Measurements from ENCODE around the gene ZC3H18.

The ZC3H18 gene

DNA sequence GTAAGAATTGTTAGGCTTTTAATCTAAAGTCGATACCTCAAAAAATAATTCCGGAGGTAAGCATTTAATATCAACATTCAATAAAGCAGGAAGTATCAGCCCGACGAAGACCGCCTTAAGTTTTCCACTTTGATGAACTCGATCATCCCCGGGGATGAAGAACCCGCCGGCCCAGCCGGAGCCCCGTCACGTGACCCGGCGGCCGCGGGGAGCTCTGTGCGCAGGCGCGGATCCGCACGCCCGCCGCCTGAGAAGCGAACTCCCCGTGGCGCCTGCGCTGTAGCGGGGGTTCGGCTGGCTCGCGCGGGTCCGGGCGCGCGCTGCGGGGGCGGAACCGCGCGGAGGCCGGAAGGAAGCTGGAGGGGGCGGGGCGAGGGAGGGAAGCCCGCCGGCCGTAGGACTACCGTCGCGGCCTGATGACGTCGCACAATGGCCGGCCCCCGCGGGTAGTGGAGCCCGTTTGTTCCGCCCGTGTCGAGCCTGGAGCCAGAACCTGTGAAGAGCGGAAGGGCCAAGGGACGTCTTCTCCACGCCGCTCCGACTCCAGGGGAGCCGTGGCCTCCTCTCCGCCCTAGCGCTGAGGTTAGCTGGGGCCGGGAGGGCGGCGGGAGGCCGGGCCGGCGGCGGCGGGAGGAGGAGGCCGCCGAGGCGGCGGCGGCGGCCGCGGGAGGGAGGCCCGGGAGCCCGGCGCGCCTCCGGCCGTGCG, at the start of gene ZC3H18:
TSS of gene ZC3H18 (plus strand) at position 419 of the 706 bp plus-strand sequence. CDS start 6,721 bp downstream, outside the sequence.
- peak; percentile 94 to 95 for DNase-seq (ENCODE audit: low read depth in 1 of 2, low spot score in 1 of 2)

DNA sequence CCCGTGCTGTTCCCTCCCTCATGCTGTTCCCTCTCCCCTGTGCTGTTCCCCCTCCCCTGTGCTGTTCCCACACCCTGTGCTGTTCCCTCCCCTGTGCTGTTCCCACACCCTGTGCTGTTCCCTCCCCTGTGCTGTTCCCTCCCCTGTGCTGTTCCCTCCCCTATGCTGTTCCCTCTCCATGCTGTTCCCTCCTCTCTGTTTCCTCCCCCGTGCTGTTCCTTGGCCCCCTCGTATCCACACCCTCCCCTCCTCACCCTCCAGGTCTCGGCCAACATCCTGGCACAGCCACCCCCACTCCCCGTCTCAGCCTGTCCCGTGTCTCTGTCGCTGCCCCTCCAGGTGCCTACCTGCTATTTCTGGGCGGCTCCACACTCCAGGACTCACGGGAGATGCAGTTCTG, 48.5 kb upstream of the ZC3H18 start:
- DNase-seq (ENCODE audit: low read depth in 1 of 2, low spot score in 1 of 2), result no peak

DNA sequence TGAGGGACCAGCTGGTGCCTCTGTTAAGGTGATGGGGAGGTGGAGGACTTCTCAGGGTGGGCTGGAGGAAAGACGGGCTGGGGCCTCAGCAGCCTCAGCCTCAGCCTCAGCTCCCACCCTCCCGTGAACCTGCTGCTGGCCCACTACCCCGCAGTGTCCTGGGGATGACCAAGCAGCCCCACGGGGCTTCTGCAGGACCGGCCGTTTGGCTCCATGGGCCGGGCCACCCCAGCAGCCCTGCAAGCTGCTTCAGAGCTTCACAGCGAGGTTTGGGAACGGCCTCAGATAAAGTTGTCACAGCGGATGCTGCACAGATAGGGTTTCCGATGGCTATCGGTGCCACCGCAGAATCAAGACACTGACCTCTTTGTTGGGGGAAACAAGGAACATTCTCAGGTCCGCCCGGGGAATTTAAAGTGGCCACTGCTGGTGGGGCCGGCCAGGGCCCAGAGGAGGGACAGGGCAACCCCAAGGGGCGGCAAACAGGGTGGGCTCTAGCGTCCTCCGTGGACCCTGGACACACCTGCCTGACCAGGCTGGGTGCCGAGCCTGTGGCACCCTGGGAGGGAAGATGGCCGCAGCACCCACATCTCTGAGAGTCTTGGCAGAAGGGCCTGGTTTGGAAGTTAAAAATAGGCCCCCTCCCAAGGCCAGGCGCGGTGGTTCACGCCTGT, 47.8 kb upstream of the ZC3H18 start:
- no peak for DNase-seq (ENCODE audit: low read depth in 1 of 2, low spot score in 1 of 2)

DNA sequence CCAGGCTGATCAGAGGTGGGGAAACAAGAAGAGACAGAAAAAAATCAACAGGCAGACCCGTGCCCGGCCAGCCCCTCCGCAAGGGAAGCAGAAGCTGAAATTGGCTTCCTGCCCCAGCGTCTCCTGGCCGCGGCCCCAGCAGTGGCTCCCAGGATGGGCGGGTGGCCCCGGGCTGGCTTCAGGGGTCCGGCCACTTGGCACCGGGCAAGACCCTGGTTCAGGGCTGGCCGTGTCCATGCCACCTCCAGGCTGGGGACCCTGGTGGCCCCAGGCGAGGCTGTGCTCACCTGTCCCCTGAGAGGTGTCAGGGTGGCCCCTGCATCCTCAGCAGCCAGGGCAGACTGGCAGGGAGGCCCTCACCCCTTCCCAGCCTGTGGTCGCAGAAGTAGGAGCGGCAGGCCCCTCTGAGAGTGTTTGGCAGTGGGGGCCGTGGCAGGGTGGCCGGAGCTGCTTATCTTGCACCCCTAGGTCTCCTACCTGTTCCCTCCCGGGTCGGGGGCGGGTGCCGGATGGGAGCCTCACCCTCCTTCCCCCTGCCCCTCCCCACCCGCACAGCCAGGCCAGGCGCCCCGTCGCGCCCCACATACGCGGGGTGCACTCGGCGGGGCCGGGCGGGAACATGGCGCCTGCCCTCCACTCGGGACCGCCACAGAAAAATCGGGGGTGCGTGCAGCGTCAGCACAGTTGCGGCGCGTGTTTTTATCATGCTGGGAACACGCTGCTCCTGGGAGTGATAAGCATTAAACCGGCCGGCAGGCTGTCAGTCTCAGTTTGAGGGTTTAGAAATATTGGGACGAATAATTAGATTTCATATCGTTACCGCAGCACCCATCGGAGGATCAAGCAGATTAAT, 46.7 kb upstream of the ZC3H18 start:
- DNase-seq (ENCODE audit: low read depth in 1 of 2, low spot score in 1 of 2), result no peak

DNA sequence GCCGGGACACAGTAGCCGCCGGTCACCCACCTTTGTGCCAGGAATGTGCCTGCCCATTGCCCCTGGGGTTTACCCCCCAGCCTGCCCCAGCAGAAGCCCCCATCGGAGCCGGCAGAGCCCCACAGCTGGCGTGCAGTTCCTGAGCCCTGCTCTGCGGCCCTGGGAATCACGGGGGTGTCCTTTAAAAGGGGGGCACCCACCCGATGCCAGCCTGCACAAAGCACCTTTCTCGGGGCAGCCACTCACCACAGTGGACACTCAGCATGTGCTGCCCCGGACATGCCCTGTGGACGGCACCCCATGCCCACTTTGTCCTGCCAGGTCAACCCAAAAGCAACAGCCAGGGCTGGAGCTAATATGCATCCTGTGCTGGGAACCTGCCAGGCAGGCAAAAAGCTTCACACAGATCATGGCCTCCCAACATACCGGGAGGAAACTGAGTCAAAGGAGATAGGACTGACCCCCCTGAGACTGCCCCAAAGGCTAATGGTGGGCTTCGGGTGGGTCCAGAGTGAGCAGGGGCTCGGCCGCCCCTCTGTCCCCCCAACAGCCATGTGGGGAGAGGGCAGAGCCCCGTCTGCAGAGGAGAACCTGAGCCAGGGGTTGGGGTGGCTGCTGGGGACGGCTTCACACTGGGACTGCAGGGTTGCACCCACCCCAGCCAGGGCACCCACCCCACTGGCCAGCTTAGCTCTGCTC, 45.8 kb upstream of the ZC3H18 start:
- no peak for DNase-seq (ENCODE audit: low read depth in 1 of 2, low spot score in 1 of 2)

DNA sequence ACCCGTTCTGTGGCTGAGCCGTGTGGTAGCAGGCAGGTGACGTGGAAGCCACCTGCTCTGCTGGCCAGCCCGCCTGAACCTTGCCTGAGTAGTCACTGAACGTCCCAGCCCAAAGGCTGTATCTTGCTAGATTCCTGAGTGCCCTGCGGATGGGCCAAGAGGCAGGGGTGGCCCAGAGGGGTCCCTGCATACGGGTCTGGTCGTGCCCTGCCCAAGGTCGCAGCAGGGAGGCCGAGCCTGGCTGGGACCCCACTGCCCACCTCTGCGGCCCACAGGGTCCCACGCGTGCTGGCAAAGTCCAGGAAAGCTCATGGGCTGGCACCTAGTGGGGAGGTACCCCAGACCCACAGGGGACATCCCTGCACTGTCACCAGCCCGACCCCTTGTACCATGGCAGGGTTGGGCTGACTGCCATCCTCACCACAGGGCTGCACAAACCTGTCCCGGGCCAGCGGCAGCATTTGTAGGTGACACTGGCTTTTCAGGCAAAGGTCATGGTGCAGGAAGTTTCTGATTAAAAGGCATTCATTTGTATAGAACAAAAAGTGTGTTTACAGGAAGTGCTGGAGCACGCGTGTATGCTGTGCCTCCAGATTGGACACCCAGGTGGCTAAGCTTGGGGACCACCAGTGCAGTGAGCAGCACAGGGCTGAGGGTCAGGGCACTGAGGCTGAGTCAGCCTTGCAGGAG, 45.1 kb upstream of the ZC3H18 start:
- no peak for DNase-seq (ENCODE audit: low read depth in 1 of 2, low spot score in 1 of 2)

DNA sequence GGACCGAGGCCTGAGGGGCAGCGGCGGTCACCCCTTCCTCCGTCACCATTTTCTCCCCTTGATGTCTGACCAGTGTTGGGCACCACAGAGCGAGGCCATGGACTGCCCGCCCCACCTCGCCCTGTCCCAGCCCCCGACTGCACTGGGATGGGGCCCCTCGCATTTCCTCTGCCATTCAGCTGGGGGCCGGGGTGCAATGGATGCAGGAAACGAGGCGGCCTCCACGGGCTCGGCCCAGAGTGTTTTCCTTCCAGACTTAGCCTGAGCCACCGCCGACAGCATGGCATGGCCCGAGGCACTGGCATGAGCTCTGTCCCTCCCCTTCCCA, 44.6 kb upstream of the ZC3H18 start:
- no peak for DNase-seq (ENCODE audit: low read depth in 1 of 2, low spot score in 1 of 2)

DNA sequence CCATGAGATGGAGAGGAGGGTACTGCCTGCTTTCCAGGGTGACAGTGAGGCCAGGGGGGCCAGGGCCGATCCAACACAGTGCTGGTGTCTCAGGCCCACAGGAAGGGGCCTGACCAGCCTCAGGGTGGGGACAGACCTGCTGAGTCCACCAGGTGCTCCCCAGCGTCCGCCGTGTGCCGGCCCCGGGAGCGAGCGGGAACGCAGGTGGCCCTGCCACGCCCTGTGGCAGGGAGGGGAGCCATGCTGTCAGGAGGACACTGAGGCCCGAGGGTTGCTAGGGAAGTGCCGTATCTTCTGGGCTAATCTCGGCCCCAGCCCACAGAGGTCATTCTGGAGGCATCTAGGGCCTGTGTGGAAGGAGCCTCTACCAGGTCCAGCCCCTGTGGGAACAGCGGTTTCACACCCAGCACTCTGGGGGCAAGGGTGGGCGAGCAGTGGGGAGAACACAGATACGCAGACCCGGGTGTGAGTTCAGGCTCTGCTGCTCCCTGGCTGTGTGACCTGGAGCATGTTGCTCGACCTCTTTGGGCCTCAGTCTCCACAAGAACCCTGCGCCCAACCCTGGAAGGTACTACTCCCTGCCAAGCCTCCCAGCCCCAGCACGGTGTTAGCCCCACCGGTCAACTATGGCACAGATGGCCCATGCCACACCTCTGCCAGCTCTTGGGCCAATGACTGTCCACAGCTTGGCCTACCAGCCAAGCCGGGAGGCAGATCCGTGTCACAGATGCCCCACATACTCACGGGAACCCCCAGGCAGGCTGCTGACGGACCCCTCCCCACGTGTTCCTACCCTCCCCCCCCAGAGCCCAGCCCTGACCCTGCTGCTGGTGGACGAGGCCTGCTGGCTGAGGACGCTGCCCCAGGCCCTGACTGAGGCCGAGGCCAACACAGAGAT, 43.9 kb upstream of the ZC3H18 start:
- no peak for DNase-seq (ENCODE audit: low read depth in 1 of 2, low spot score in 1 of 2)

DNA sequence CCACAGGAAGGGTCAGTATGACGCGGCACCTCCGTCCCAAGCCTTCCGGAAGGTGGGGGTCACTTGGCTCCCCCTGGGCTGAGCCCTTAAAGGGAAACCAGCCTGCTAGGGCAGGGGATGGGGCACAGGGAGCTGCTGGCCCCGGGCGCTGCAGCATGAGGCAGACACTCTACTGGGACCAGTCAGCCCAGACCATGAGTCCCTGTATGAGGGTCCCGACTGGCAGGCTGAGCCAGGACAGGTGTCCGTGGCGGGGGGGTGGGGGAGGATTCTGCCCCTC, 43.4 kb upstream of the ZC3H18 start:
- DNase-seq (ENCODE audit: low read depth in 1 of 2, low spot score in 1 of 2), result no peak

DNA sequence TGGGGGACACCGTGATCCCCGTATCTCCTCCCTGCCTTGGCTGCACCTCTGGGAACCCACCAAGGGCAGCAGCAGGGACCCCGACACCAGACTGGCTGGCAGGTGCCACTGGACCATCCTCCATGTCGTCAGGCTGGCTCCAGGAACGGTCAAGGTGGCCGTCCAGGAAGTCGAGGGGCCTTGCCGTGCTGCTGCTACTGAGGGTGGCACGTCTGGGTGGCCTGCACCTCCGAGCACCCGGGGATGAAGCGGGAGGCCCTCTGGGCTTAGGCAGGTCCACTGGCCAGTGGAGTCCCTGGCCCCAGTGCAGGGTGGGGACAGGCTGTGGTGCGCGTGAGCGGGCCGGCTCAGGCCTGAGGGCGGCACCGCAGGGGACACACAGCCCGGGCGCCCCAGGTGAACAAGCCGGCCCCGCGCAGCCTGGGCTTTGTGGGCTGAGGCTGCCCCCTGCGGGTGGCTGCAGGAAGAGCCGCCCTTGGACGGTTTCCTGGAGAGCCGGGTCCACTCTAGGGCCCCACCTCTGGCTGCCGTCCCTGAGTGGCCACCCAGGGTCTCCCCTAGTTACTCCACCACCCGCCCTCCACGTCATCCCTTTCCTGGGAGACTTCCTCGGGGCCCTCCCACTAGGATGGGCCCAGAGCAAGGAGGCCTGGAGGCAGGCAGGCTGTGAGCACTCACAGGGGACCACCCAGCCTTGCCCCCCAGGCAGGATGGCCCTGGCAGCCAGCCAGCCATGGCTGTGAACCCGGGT, 42.8 kb upstream of the ZC3H18 start:
- peak; percentile 41 for DNase-seq (ENCODE audit: low read depth in 1 of 2, low spot score in 1 of 2)

DNA sequence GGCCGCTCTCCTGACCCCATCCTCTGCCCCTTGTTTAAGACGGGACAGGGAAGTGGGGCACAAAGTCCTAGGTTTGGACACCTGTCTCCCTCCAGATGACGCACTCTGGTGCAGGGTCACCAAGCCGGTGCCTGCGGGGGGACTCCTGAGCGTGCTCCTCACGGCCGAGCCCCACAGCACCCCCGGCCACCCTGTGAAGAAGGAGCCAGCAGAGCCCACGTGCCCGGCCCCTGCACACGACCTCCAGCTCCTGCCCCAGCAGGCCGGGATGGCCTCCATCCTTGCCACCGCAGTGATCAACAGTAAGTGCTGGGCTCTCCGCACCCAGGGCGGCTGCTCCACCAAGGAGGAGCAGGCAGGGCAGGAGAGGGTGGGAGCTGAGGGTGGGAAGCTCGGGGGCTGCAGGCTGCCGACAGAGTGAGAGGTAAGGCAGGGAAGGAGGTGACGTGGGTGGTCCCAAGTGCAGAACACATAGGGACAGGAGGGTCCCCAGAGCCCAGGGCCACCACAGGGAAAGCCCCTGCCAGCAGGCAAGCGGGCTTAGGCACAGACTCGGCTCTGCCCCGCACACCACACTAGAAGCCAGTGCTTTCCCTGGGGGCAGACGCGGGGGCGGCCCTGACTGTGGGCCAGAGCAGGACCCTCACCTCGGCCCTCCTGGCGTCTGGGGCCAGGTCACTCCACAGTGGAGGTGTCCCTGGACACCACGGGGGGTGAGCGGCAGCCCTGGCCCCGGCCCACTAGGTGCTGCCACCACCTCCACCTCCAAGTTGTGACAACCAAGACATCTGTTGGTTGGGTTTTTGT, 42.1 kb upstream of the ZC3H18 start:
- no peak for DNase-seq (ENCODE audit: low read depth in 1 of 2, low spot score in 1 of 2)

DNA sequence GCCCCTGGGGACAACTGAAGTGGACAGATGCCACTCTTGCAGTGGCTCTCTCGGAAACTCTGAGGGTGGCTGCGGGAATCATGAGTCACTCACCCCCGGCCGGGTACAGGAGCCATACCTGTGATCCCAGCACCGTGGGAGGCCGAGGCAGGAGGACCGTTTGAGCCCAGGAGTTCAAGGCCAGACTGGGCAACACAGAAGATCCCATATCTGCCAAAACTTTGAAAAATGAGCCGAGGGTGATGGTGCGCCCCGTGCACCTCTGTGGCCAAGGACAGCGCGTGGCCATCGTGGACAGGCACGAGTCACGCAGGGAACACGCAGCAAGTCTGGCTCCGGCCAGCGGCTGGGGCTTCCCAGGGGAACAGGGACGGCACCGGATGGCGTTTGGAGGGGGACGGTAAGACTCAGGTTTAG, 41.3 kb upstream of the ZC3H18 start:
- no peak for DNase-seq (ENCODE audit: low read depth in 1 of 2, low spot score in 1 of 2)

DNA sequence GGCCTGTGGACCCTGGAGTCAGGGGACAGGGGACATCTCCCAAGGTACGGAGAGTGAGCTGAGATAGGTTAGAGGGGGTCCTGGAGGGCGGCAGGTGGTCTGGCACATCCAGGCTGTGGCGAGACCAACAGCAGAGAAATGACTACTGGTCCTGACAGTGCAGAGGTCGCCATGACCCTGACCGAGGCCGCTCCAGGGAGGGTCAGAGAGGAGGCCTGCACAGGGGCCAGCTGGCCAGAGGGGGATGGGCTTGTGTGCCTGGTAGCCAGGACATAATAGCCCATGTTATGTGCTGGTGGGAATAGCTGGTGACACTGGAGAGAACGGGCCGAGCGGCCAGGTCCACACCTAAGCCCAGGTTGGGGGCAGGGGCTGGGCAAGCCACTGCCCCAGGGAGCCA, 40.6 kb upstream of the ZC3H18 start:
- DNase-seq (ENCODE audit: low read depth in 1 of 2, low spot score in 1 of 2), result no peak

DNA sequence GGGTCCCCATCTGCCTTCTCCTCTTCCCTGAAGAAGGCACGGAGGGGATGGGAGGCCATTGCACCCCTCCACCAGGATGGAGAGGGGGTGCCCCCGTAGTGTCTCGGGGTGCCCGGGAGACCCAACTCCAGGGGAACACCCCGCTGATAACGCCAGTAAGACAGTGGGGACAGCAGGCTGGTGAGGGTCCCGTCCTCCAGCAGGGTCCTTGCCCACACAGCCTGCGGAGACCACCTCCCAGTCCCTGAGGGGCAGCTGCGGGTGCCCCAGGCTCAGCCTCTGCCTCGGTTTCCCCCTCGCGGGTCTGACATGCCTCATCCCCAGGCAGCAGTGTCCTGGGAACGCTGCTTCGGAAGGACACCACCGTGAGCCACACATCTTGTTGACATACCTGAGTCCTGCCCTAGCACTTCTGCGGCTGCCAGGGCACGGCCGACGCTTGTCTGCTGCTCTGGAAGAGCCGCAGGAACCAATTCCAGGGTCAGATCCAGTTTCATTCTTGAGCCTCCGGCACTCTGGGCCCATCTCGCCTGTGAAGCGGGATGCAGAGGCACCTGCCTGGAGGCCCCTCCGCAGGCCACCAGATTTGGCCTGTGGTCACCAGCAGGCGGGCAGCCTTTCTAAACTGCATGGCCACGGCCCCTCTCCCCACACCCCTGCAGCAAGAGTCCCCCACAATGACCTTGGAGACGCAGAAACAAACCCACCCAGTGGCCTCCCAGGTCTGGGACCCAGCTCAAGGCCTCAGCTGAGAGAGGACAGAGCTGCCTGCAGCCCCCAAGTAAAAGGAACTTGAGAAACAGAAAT, 39.9 kb upstream of the ZC3H18 start:
- DNase-seq (ENCODE audit: low read depth in 1 of 2, low spot score in 1 of 2), result no peak

DNA sequence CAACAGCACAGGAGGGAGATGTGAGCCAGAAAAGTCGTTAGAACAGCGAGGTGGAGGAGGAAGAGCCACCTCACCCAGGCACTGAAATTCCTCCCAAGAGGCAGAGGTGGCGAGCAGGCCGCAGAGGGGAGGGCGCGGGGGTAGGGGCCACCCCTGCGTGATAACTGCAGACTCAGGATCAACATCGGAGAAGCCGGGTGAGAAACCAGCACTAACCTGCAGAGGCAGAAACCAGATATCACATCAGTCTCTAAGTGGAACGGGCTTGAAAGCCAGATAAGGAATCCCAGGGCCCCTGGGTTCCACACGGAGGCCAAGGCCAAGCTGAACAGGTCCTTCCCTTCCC, 39.4 kb upstream of the ZC3H18 start:
- DNase-seq (ENCODE audit: low read depth in 1 of 2, low spot score in 1 of 2), result no peak

DNA sequence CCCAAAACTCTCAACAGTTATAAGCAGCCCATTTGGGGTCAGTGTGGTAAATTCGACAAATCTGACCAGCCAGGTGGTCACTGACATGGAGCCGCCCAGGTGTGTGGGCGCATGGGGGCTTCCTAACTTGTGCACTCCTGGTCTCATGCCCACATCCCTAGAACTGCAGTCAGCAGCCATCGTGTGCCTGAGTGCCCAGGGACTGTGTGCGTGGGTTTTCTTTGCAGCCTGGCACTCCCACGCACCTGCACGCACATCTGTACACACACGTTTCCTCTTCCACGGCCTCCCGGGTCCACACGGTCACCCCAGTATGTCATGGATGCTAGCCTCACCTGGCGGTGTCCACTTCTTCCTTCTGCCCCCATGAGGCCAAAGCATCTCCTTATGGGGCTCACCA, 38.9 kb upstream of the ZC3H18 start:
- DNase-seq (ENCODE audit: low read depth in 1 of 2, low spot score in 1 of 2), result no peak

DNA sequence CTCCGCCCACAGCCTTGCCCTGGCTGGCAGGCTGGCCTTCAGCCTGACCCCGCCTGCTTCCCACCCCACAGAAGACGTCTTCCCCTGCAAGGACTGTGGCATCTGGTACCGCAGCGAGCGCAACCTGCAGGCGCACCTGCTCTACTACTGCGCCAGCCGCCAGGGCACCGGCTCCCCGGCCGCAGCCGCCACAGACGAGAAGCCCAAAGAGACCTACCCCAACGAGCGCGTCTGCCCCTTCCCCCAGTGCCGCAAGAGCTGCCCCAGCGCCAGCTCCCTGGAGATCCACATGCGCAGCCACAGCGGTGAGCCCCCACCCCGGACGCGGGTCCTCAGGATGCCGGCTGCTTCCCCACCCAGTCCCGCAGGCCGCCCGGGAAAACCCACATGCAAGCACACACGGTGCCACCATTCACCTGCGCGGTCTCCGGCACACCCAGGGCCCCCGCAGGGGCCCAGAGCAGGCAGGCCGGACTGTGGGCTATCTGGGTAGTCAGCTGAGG, 38.2 kb upstream of the ZC3H18 start:
- no peak for DNase-seq (ENCODE audit: low read depth in 1 of 2, low spot score in 1 of 2)
